ENCODE results near the gene SLCO2A1. TPM values are rescaled to one million over a fixed set of nuclear protein-coding genes. Genes with fewer than 3 reads are reported as not detected.

Gene SLCO2A1
- total and polyA plus RNA-seq, 2 of the 4 experiments (the other 2 are of a cell fraction) = under 0.01 to 1.5 TPM

DNA sequence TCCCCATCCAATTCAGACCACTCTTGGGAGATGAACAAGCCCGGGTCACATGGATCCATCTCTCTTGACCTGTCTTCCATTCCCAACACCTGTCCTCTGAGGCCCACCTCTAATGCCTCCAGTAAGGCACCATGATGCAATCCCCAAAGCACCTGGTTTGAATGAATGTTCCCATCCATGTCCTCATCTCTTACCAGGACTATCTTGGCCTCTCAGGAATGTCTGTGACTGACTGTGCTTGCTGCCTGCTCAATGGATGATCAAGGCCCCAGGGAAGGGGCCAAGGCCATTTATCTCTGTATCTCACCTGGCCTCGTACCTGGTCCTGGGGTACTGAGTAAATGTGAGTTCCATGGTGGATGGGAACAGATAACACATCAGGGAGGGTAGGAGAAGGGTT, 49.7 kb downstream of the SLCO2A1 start:
- no peaks in the 10 kb centered on the region; the same call in 1 of the 2 replicates for H3K9me1 ChIP-seq (ENCODE audit: insufficient read depth, low read length)
- BruUV-seq (replicated peaks) = no TSS peak
- no peak overlapping the region for H2AK5ac ChIP-seq (ENCODE audit: low read depth, low read length)
- H3K4me2 ChIP-seq (ENCODE audit: low read depth, low read length) = no peak overlapping the region
- no peak for ATAC-seq (ENCODE audit: low read depth)
- TF ChIP-seq, protein P1, sequence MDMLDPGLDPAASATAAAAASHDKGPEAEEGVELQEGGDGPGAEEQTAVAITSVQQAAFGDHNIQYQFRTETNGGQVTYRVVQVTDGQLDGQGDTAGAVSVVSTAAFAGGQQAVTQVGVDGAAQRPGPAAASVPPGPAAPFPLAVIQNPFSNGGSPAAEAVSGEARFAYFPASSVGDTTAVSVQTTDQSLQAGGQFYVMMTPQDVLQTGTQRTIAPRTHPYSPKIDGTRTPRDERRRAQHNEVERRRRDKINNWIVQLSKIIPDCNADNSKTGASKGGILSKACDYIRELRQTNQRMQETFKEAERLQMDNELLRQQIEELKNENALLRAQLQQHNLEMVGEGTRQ (IDR thresholded peaks at IDR 0.05; ENCODE audit: low read depth, low read length) = no peak
- TF ChIP-seq MAFK (IDR thresholded peaks at IDR 0.05; ENCODE audit: low read depth, low read length) (no peak), MXI1 (IDR thresholded peaks at IDR 0.05; ENCODE audit: borderline replicate concordance, low read depth, low read length) (no peak), RAD21 (IDR thresholded peaks at IDR 0.05; ENCODE audit: low read length) (no peak), SMC3 (IDR thresholded peaks at IDR 0.05; ENCODE audit: low read depth, low read length) (no peak), BHLHE40 (IDR thresholded peaks at IDR 0.05; ENCODE audit: low read depth, low read length) (no peak), FOS (IDR thresholded peaks at IDR 0.05; ENCODE audit: low read depth, low read length) (no peak), RCOR1 (IDR thresholded peaks at IDR 0.05; ENCODE audit: insufficient replicate concordance, low read length) (no peak)
- no peak overlapping the region for H3K14ac ChIP-seq (replicated peaks; ENCODE audit: low read depth, low read length)
- no peak overlapping the region for H3K27ac ChIP-seq (ENCODE audit: insufficient read depth, low read length)
- no peak for DNase-seq
- H2BK120ac ChIP-seq (ENCODE audit: low read depth, low read length) = no peak overlapping the region
- no peak overlapping the region for H3K23ac ChIP-seq (ENCODE audit: low read depth, low read length)
- intact Hi-C loops (cut with micrococcal nuclease) = no loop called here
- H4K91ac ChIP-seq (ENCODE audit: insufficient read depth, low read depth, low read length) = no peak overlapping the region
- H3K79me1 ChIP-seq (ENCODE audit: low read depth in 1 of 2, low read length in 2 of 2) = no peaks in the 10 kb centered on the region
- H3K56ac ChIP-seq (ENCODE audit: extremely low read depth, insufficient read depth, low read length) = no peak overlapping the region
- H3K9me3 ChIP-seq (ENCODE audit: control insufficient read depth, insufficient read depth, low read length) = no peaks in the 10 kb centered on the region
- H2BK15ac ChIP-seq (ENCODE audit: low read depth, low read length) = no peak overlapping the region
- no peak overlapping the region for H3K4me3 ChIP-seq (ENCODE audit: insufficient read depth, low read depth, low read length)
- H4K20me1 ChIP-seq (ENCODE audit: insufficient read depth, low read length) = no peaks in the 10 kb centered on the region
- H2AFZ ChIP-seq (replicated peaks; ENCODE audit: low read length, poor library complexity) = no peak overlapping the region
- ChIA-PET CTCF (no interaction called here), POLR2A (ENCODE audit: unreplicated experiment) (no interaction called here)
- H2BK5ac ChIP-seq (ENCODE audit: low read depth, low read length, poor library complexity, severe bottlenecking) = no peak overlapping the region
- H2BK20ac ChIP-seq (ENCODE audit: low read depth, low read length) = no peak overlapping the region
- WGBS, 2 experiments (ENCODE audit: extremely low coverage in 2 of 2, insufficient read length in 1 of 2) = 100% methylated on average over 1 of the region's 2 CpGs; no CpG with 5 or more reads in 1 of the 2 experiments
- dilution Hi-C loops (cut with HindIII; ENCODE audit: low sequenced_read_pairs, unreplicated experiment) = no loop called here
- no peak overlapping the region for H4K5ac ChIP-seq (ENCODE audit: low read depth, low read length)
- H3K18ac ChIP-seq (ENCODE audit: low read depth, low read length) = no peak overlapping the region
- in situ Hi-C loops (cut with MboI; ENCODE audit: low sequenced_read_pairs) = no loop called here
- no peak overlapping the region for H3K9ac ChIP-seq (ENCODE audit: low read depth, low read length)
- no peaks in the 10 kb centered on the region for H3K4me1 ChIP-seq (ENCODE audit: control insufficient read depth, insufficient read depth, low read length)
- H4K8ac ChIP-seq (ENCODE audit: low read depth in 2 of 2, low read length in 2 of 2) = no peak overlapping the region
- peaks cover 5% of the 10 kb centered on the region; the same call in 1 of the 2 replicates for H3K27me3 ChIP-seq (ENCODE audit: control insufficient read depth, insufficient read depth, low read length)
- H3K36me3 ChIP-seq (ENCODE audit: control insufficient read depth, insufficient read depth, low read length) = no peaks in the 10 kb centered on the region
- no peak overlapping the region for H3K4ac ChIP-seq (ENCODE audit: low read depth, low read length)
- no peak overlapping the region for H2AK9ac ChIP-seq (replicated peaks; ENCODE audit: low read depth, low read length, poor library complexity)
